ENCODE measurements around the gene EFCC1.

- TF ChIP-seq CTCF (IDR thresholded peaks at IDR 0.05) (no peak), POLR2A (IDR thresholded peaks at IDR 0.05) (no peak)
Observed at GRCh38 chr3:129033633-129034321, 32.7 kb downstream of the EFCC1 start.
